H1 (cell line): ENCODE results near the gene CASP8AP2. TPM values are rescaled to one million over a fixed set of nuclear protein-coding genes. Genes with fewer than 3 reads are reported as not detected.

Experiments used
- CTCF ChIA-PET: fragments of 300-600 bp; sonication (Branson Sonifier 250); formaldehyde crosslinking; loops from one replicate; lab custom pipeline; 2021; ENCODE audit not compliant: partially characterized antibody; lab: Charles Lee
- POLR2A ChIA-PET: fragments of 300-600 bp; sonication (Branson Sonifier 250); formaldehyde crosslinking; loops from one replicate; lab custom pipeline; 2021; ENCODE audit warnings: inconsistent platforms; ENCODE audit not compliant: partially characterized antibody; lab: Charles Lee
- DNase-seq, 2 experiments: peaks; one replicate each; pipeline versions ENCODE4 v3.0.0 to v3.0.0-alpha.2; 2010 to 2022; ENCODE audit warnings: low spot score in 2 of 2, low read depth in 1 of 2, mixed read lengths in 1 of 2
- FAIRE-seq: peaks from 2 replicates; lab custom pipeline; 2011; peaks lifted over from hg19 to GRCh38; lab: Jason Lieb, UNC
- H2AFZ ChIP-seq: 2 replicates; pipeline ENCODE4 v1.8.1; 2012; ENCODE audit warnings: low read length, inconsistent platforms
- H2AK5ac ChIP-seq: 2 replicates; pipeline ENCODE4 v1.6.1; 2013; ENCODE audit warnings: low read depth, low read length
- H2BK120ac ChIP-seq: replicated peaks from 2 replicates; pipeline ENCODE3; 2013; ENCODE audit warnings: low read depth, low read length, inconsistent platforms
- H2BK12ac ChIP-seq: 2 replicates; pipeline ENCODE4 v1.6.1; 2013; ENCODE audit warnings: low read depth, low read length
- H2BK15ac ChIP-seq: 2 replicates; pipeline ENCODE4 v1.6.1; 2013; ENCODE audit warnings: low read length
- H2BK20ac ChIP-seq: 2 replicates; pipeline ENCODE4 v1.6.1; 2013; ENCODE audit warnings: low read length
- H2BK5ac ChIP-seq: 2 replicates; pipeline ENCODE4 v1.6.1; 2013; ENCODE audit warnings: low read depth, low read length
- H3K14ac ChIP-seq: 2 replicates; pipeline ENCODE4 v1.6.1; 2013; ENCODE audit warnings: inconsistent platforms; ENCODE audit not compliant: insufficient read length
- H3K18ac ChIP-seq: 2 replicates; pipeline ENCODE4 v1.6.1; 2013; ENCODE audit warnings: low read length; ENCODE audit errors: extremely low read depth
- H3K23ac ChIP-seq: 2 replicates; pipeline ENCODE4 v1.6.1; 2013; ENCODE audit warnings: inconsistent platforms; ENCODE audit not compliant: insufficient read length
- H3K23me2 ChIP-seq: 2 replicates; pipeline ENCODE4 v1.6.1; 2013; ENCODE audit warnings: low read depth, low read length
- H3K27ac ChIP-seq: 2 replicates; pipeline ENCODE4 v1.6.1; 2011; ENCODE audit warnings: low read depth, low read length, inconsistent platforms
- H3K27me3 ChIP-seq, 4 experiments: replicated peaks in 1 of 4; 1 replicate in 1 of 4; 2 replicates in 3 of 4; pipeline versions ENCODE4 v1.6.1 to v1.8.1; 2011 to 2013; ENCODE audit warnings: low read length in 3 of 4, mild to moderate bottlenecking in 3 of 4, inconsistent platforms in 2 of 4, mixed read lengths in 2 of 4, moderate library complexity in 1 of 4; ENCODE audit not compliant: control insufficient read depth in 3 of 4, insufficient read depth in 3 of 4; ENCODE audit errors: extremely low read depth in 1 of 4
- H3K36me3 ChIP-seq, 4 experiments: 2 replicates each; pipeline versions ENCODE4 v1.6.1 to v1.8.1; 2011 to 2013; ENCODE audit warnings: mild to moderate bottlenecking in 4 of 4, low read length in 3 of 4, moderate library complexity in 2 of 4, control low read depth in 1 of 4, inconsistent platforms in 1 of 4; ENCODE audit not compliant: insufficient read depth in 4 of 4, control insufficient read depth in 2 of 4
- H3K4ac ChIP-seq: replicated peaks from 2 replicates; pipeline ENCODE3; 2013; ENCODE audit warnings: low read length, low read depth, mixed read lengths, inconsistent platforms; ENCODE audit not compliant: insufficient read length
- H3K4me1 ChIP-seq, 4 experiments: replicated peaks in 1 of 4; 1 replicate in 1 of 4; 2 replicates in 3 of 4; pipeline versions ENCODE4 v1.6.1 to v1.8.1; 2011 to 2013; ENCODE audit warnings: low read length in 3 of 4, inconsistent platforms in 2 of 4, mixed read lengths in 1 of 4; ENCODE audit not compliant: insufficient read depth in 4 of 4, control insufficient read depth in 3 of 4
- H3K4me2 ChIP-seq, 2 experiments: 2 replicates each; pipeline versions ENCODE4 v1.6.1 to v1.8.1; 2011 to 2013; ENCODE audit warnings: low read depth in 2 of 2, low read length in 2 of 2, control low read depth in 1 of 2, inconsistent platforms in 1 of 2, mild to moderate bottlenecking in 1 of 2; ENCODE audit not compliant: insufficient read depth in 1 of 2
- H3K4me3 ChIP-seq, 4 experiments: fragments of 200-600, 300-600 bp in 1 of 4; sonication (generic), shearing (Covaris generic), sonication (Bioruptor Twin) in 1 of 4; 2 replicates each; pipeline versions ENCODE4 v1.5.1 to v1.8.1; 2011 to 2016; ENCODE audit warnings: low read length in 4 of 4, low read depth in 3 of 4, control low read depth in 2 of 4, inconsistent platforms in 2 of 4, mild to moderate bottlenecking in 2 of 4, mixed read lengths in 1 of 4, moderate library complexity in 1 of 4; ENCODE audit not compliant: insufficient read depth in 2 of 4; ENCODE audit errors: extremely low read depth in 1 of 4
- H3K56ac ChIP-seq: replicated peaks from 2 replicates; pipeline ENCODE3; 2013; ENCODE audit warnings: low read depth, mild to moderate bottlenecking, mixed read lengths, low read length, inconsistent platforms; ENCODE audit not compliant: insufficient read length
- H3K79me1 ChIP-seq: 2 replicates; pipeline ENCODE4 v1.6.1; 2013; ENCODE audit warnings: low read depth, low read length, control low read depth
- H3K79me2 ChIP-seq, 2 experiments: 2 replicates each; pipeline versions ENCODE4 v1.6.1 to v1.8.1; 2012 to 2013; ENCODE audit warnings: low read length in 2 of 2, mild to moderate bottlenecking in 2 of 2, inconsistent platforms in 1 of 2; ENCODE audit not compliant: insufficient read depth in 2 of 2, control insufficient read depth in 1 of 2
- H3K9ac ChIP-seq, 4 experiments: replicated peaks in 1 of 4; 1 replicate in 1 of 4; 2 replicates in 3 of 4; pipeline versions ENCODE4 v1.6.1 to v1.8.1; 2011 to 2013; ENCODE audit warnings: low read depth in 3 of 4, low read length in 3 of 4, control low read depth in 2 of 4, mild to moderate bottlenecking in 2 of 4, moderate library complexity in 2 of 4, inconsistent platforms in 1 of 4; ENCODE audit errors: extremely low read depth in 1 of 4
- H3K9me3 ChIP-seq, 2 experiments: 2 replicates each; pipeline versions ENCODE4 v1.6.1 to v1.8.1; 2012 to 2013; ENCODE audit warnings: mild to moderate bottlenecking in 2 of 2, moderate library complexity in 2 of 2, control low read depth in 1 of 2, inconsistent platforms in 1 of 2, low read depth in 1 of 2, low read length in 1 of 2, mixed read lengths in 1 of 2; ENCODE audit not compliant: insufficient read depth in 2 of 2
- H4K20me1 ChIP-seq, 2 experiments: replicated peaks in 1 of 2; 2 replicates each; pipeline versions ENCODE3 to v1.8.1; 2011 to 2013; ENCODE audit warnings: inconsistent platforms in 2 of 2, low read length in 2 of 2, mild to moderate bottlenecking in 1 of 2; ENCODE audit not compliant: insufficient read depth in 2 of 2, control insufficient read depth in 1 of 2
- H4K5ac ChIP-seq: 2 replicates; pipeline ENCODE4 v1.6.1; 2013; ENCODE audit warnings: low read length, low read depth, mixed read lengths, inconsistent platforms; ENCODE audit not compliant: insufficient read length
- H4K8ac ChIP-seq: 2 replicates; pipeline ENCODE4 v1.8.0; 2013; ENCODE audit warnings: mild to moderate bottlenecking, moderate library complexity, low read length, inconsistent platforms; ENCODE audit not compliant: insufficient read depth; ENCODE audit errors: extremely low read depth
- H4K91ac ChIP-seq: replicated peaks from 2 replicates; pipeline ENCODE3; 2013; ENCODE audit warnings: low read length, mixed read lengths, inconsistent platforms; ENCODE audit not compliant: insufficient read length
- ASH2L ChIP-seq: fragments of 200-600, 300-600 bp; sonication (generic); IDR thresholded peaks from one replicate; pipeline ENCODE4 v1.7.1; 2017; ENCODE audit warnings: low read length
- CBX5 ChIP-seq: fragments of 300-800, 300-1000 bp; sonication (generic); IDR thresholded peaks from 2 replicates; pipeline ENCODE4 v1.7.1; 2016; ENCODE audit warnings: antibody characterized with exemption, low read length, low read depth
- GABPA ChIP-seq: IDR thresholded peaks from 2 replicates; pipeline ENCODE4 v1.6.1; 2011; ENCODE audit warnings: mild to moderate bottlenecking, low read length, moderate library complexity, borderline replicate concordance; ENCODE audit not compliant: insufficient read depth
- GTF2F1 ChIP-seq: IDR thresholded peaks from 2 replicates; pipeline ENCODE4 v1.6.1; 2012; ENCODE audit warnings: low read depth, low read length, improper control_type of control experiment, borderline replicate concordance
- HDAC6 ChIP-seq: IDR thresholded peaks from one replicate; pipeline ENCODE4 v1.7.1; 2012; ENCODE audit warnings: low read depth, mild to moderate bottlenecking, inconsistent platforms, low read length, moderate library complexity
- KDM4A ChIP-seq: IDR thresholded peaks from one replicate; pipeline ENCODE4 v1.7.1; 2012; ENCODE audit warnings: low read depth, mild to moderate bottlenecking, moderate library complexity, low read length, inconsistent platforms; ENCODE audit not compliant: severe bottlenecking
- NRF1 ChIP-seq: IDR thresholded peaks from 2 replicates; pipeline ENCODE4 v1.6.1; 2011; ENCODE audit warnings: mild to moderate bottlenecking, low read depth, low read length, improper control_type of control experiment
- PHF8 ChIP-seq: fragments of 200-600 bp; sonication (generic); conservative IDR thresholded peaks from 2 replicates; pipeline ENCODE4 v1.7.1; 2012; ENCODE audit warnings: low read depth, mild to moderate bottlenecking, inconsistent platforms, low read length, moderate library complexity
- POLR2A ChIP-seq, 2 experiments: IDR thresholded peaks; 1 replicate in 1 of 2; 2 replicates in 1 of 2; pipeline ENCODE4 v1.6.1; 2011; ENCODE audit warnings: low read depth in 2 of 2, low read length in 2 of 2, mild to moderate bottlenecking in 2 of 2; ENCODE audit errors: control extremely low read depth in 1 of 2
- POLR2AphosphoS5 ChIP-seq: IDR thresholded peaks from 2 replicates; pipeline ENCODE4 v1.6.1; 2011; ENCODE audit warnings: low read depth, low read length
- TEAD4 ChIP-seq: IDR thresholded peaks from 2 replicates; pipeline ENCODE4 v1.6.1; 2012; ENCODE audit warnings: low read depth, low read length, inconsistent platforms, mixed read lengths
- WGBS, 2 experiments: shearing (Covaris generic) in 1 of 2; methylation state at CpG; one replicate each; pipeline versions ENCODE4 v1.1.6 to v1.1.7; 2013 to 2015; ENCODE audit warnings: low lambda C conversion rate in 2 of 2, mixed read lengths in 2 of 2, inconsistent platforms in 1 of 2, low coverage in 1 of 2, missing lambda C conversion rate in 1 of 2; ENCODE audit not compliant: insufficient replicate concordance in 2 of 2, insufficient coverage in 1 of 2, insufficient read length in 1 of 2; ENCODE audit errors: extremely low coverage in 1 of 2, missing lambda C conversion rate in 1 of 2; 5-methylcytosine and 5-hydroxymethylcytosine counted together
- polyA plus RNA-seq, 7 experiments: library from polyadenylated mRNA; depleted of rRNA in 3 of 7; stranded (reverse) in 5 of 7; unstranded in 2 of 7; fragments of >200 nt in 5 of 7; fragments of 200-250 nt in 2 of 7; gene quantifications; 1 replicate in 5 of 7; 2 replicates in 1 of 7; 4 replicates in 1 of 7; pipeline versions ENCODE4 v1.2.1 to v1.2.3, GENCODE V29; 2011 to 2013; ENCODE audit warnings: missing spikeins in 2 of 7, mixed read lengths in 2 of 7
- total RNA-seq: library from RNA; stranded (reverse); fragmentation: NEBNext Ultra II Directional; extraction: Animal tissue kit (Norgen Biotek cat#: 25700); gene quantifications from 2 replicates; pipeline ENCODE4 v1.2.1, GENCODE V29; 2021

The CASP8AP2 gene
- total and polyA plus RNA-seq, 2 of the 8 experiments (the other 6 are each of a cell fraction or from before 2014, with no cell fraction given) = 6.9 to 32.1 TPM

DNA sequence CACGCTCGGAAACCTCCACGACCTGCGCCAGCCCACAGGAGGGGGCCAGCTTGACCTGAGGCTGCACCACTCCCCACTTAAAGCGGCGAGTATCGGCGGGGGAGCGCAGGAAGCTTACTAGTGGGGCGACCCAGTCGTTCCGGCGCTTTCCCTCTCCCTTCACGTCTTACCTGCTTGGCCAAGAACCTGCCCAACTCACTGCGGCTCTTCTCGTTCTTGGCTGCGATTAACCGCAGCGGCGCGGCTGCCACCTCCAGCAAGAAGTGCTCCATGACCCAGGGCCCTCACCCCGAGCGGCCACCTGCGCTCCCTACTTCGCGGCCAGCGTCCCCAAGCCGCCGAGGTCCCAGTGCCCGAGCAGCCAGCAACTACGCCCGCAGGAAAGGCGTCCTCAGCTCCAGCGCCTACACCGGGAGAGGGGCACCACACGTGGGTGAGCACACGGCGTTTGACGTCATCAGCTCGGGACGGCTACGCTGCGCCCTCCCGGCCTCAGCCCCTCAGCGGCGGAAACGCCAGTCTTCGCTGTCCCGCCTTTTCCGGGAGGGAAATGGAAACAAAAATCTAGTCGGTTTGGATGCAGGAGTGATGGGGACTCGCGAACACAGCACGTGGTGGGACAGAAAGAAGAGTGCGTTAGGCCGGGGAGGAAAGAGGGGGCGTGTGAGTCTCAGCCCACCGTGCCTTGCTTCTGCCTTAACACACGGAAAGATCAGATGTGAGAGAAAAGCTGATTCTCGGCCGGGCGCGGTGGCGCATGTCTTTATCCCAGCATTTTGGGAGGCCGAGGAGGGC lies 10.1 kb upstream of the CASP8AP2 start, which contains the start of gene MDN1:
Gene MDN1 (minus strand): TSS at position 459 of the 795 bp plus-strand sequence. CDS start 187 bp downstream, at position 272.
- no peak within 1 kb of the TSS for H2BK120ac ChIP-seq
- H3K27me3 ChIP-seq = no peaks in the 10 kb centered on the region
- peak within 1 kb of the TSS; percentile 83 to 93 (median 91) for H3K4me3 ChIP-seq
- H3K4me2 ChIP-seq = peak within 1 kb of the TSS; percentile 78 to 82
- peak within 1 kb of the TSS; percentile 87; the same call in 1 of the 2 replicates for H2AFZ ChIP-seq
- H3K9me3 ChIP-seq = no peaks in the 10 kb centered on the region
- CTCF ChIA-PET = interaction anchor here (0.6 to 2.5 kb wide), 8 partner anchors 10 to 203 kb away, joined by 3 to 14 read pairs (median 7); partner anchors contain the start of gene CASP8AP2
- H3K79me2 ChIP-seq = peaks cover 15 to 54% of the 10 kb centered on the region in 2 experiments
- H3K23ac ChIP-seq = no peak within 1 kb of the TSS
- peak within 1 kb of the TSS; percentile 89; the same call in 1 of the 2 replicates for H2BK15ac ChIP-seq
- peak within 1 kb of the TSS; percentile 62 for H3K4ac ChIP-seq
- POLR2A ChIA-PET = interaction anchor here (0.6 to 5.3 kb wide), 12 partner anchors 8 to 179 kb away, joined by 3 to 107 read pairs (median 6); partner anchors contain the start of gene CASP8AP2
- peaks cover 4 to 18% (median 11%) of the 10 kb centered on the region in 4 experiments for H3K4me1 ChIP-seq
- H3K27ac ChIP-seq = peak within 1 kb of the TSS; percentile 93
- peaks cover 2% of the 10 kb centered on the region; the same call in 1 of the 2 replicates for H3K79me1 ChIP-seq
- peak within 1 kb of the TSS; percentile 93 to 99 (median 94) for H3K9ac ChIP-seq
- peak within 1 kb of the TSS; percentile 99; the same call in 1 of the 2 replicates for H4K8ac ChIP-seq
- no peak within 1 kb of the TSS for H3K14ac ChIP-seq
- peaks cover 6% of the 10 kb centered on the region; the same call in 1 of the 2 replicates for H3K23me2 ChIP-seq
- FAIRE-seq (peak; percentile 85), DNase-seq (peak; percentile 88 to 90)
- peak within 1 kb of the TSS; percentile 65 for H3K56ac ChIP-seq
- peaks cover 14 to 18% of the 10 kb centered on the region in 2 experiments for H4K20me1 ChIP-seq
- H2BK5ac ChIP-seq = peak within 1 kb of the TSS; percentile 92
- peak within 1 kb of the TSS; percentile 94; the same call in 1 of the 2 replicates for H2AK5ac ChIP-seq
- H4K91ac ChIP-seq = peak within 1 kb of the TSS; percentile 72
- H2BK12ac ChIP-seq = peak within 1 kb of the TSS; percentile 69; the same call in 1 of the 2 replicates
- no peaks in the 10 kb centered on the region for H3K36me3 ChIP-seq
- 1% methylated on average over 64 of the region's 65 CpGs; no CpG with 5 or more reads in 1 of the 2 experiments for WGBS, 2 experiments
- peak within 1 kb of the TSS; percentile 100 for H3K18ac ChIP-seq
- peak within 1 kb of the TSS; percentile 91 for H4K5ac ChIP-seq
- H2BK20ac ChIP-seq = no peak within 1 kb of the TSS
- TF ChIP-seq POLR2A (IDR thresholded peaks at IDR 0.05; ENCODE audit: control extremely low read depth in 1 of 2, low read depth in 2 of 2, low read length in 2 of 2) (peak; percentile 82 to 89), POLR2AphosphoS5 (peak; percentile 98), ASH2L (peak; percentile 81), GTF2F1 (peak; percentile 62; the same call in 1 of the 2 replicates), GABPA (peak; percentile 87; the same call in 1 of the 2 replicates), TEAD4 (peak; percentile 7; the same call in 1 of the 2 replicates), PHF8 (peak; percentile 81), HDAC6 (no peak), KDM4A (peak; percentile 85), CBX5 (no peak), NRF1 (no peak)
